GM12872 (cell line): Measurements from ENCODE around the gene ZDHHC19.
A peak's percentile ranks its signal among the peaks of the same experiment; 100 is the strongest.

ENCODE experiments used
- CTCF ChIP-seq: IDR thresholded peaks from 3 replicates; pipeline ENCODE4 v1.5.1; 2011; ENCODE audit warnings: low read depth, mild to moderate bottlenecking, low read length, moderate library complexity; ENCODE audit not compliant: insufficient read depth

Gene ZDHHC19

GRCh38 chr3:196214783-196215441, 3.7 kb upstream of the ZDHHC19 start:
- TF ChIP-seq CTCF = no peak

- no peak for TF ChIP-seq CTCF
Observed at GRCh38 chr3:196208942-196209695, 2.1 kb downstream of the ZDHHC19 start.

GRCh38 chr3:196207833-196208607, 3.2 kb downstream of the ZDHHC19 start:
- TF ChIP-seq CTCF = no peak

- no peak for TF ChIP-seq CTCF
Observed at GRCh38 chr3:196207159-196207832, 3.9 kb downstream of the ZDHHC19 start.

- TF ChIP-seq CTCF = 0 out of 3 replicates have a peak, but pooled peaks have one; percentile 10
Observed at GRCh38 chr3:196205442-196206205, 5.6 kb downstream of the ZDHHC19 start.

GRCh38 chr3:196203846-196204245, 7.4 kb downstream of the ZDHHC19 start:
- no peak for TF ChIP-seq CTCF
